ENCODE data around the gene MYCT1.

Gene MYCT1

DNA sequence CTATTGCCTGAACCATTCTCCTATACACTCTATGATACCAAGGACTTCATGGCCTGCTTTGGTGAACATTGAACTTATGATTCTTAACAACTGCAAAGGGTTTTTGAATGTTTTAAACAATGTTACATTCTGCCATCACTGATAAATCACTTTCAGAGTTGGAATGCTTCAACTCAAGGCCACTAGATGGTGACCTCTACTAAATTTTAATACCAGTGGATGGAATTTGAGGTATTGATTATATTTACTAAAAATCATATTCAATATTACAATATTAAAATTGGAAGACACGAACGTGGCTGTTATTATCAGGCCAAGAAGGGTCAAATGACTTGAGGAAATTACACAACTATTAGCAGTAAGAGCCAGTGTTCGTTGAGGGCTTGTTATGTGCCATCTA is 18.6 kb downstream of the MYCT1 start:
- DNase-seq: no peak

DNA sequence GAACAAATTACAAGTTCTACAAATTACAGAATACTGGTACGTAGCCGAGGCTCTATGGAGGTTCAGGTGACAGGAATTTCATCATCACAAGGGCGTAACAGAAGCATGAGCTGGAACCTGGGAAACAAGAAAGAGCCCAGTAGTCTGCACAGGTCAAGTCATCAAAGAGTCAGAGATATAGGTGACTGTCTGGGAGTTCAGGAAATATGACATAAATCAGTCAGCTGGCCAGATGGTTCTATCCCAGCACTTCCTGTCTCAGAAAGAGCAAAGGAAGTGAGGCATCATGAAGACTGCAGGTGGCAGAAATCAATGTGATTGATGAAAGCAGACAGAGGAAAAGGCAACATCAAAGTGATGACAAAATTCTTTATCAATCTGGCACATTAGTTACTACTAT is 23.3 kb downstream of the MYCT1 start:
- DNase-seq: no peak

DNA sequence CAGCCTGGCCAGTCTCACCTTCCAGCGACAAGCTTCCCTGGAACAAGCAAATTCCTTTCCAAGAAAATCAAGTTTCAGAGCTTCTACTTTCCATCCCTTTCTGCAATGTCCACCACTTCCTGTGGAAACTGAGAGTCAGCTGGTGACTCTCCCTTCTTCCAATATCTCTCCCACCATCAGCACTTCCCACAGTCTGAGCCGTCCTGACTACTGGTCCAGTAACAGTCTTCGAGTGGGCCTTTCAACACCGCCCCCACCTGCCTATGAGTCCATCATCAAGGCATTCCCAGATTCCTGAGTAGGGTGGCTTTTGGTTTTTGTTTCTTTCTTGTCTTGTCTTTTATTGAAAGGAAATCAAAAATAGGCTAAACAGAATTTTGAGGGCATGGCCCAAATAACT is 24.3 kb downstream of the MYCT1 start:
- DNase-seq: no peak

DNA sequence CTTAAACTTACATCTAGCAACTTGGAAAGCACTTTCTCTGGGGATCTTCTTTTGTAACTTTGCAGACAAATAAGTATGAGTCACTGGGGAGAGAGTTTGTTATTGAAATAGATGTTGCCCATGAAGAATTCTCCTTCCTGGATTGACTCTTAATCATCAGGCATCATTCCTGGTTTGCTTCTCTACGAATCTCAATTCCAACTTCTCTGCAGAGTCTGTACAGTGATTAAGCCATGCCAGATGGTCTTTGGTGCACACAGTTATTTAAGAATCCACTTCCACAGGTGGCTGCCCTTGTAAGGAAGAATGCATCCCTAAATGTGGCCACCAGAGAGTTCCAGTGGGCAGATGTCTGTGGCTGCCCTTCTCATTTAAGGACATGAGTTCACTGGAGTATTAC is 25.7 kb downstream of the MYCT1 start:
- no peak for DNase-seq

DNA sequence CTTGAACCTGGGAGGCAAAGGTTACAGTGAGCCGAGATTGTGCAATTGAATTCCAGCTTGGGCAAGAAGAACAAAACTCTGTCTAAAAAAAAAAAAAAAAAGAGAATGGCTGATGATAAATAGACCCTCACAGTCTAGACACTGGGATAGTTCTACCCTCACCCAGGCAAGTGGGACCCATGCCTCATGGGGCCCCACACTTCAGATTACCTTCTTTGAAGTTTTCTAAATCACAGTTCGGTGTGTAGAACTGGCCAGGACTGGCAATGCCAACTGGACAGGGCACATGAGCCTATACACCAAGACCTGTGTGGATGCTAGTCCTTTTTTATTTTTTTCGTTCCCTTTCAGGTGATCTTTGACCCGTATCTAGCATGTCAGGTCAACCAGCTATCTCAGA is 28.6 kb downstream of the MYCT1 start:
- no peak for DNase-seq

DNA sequence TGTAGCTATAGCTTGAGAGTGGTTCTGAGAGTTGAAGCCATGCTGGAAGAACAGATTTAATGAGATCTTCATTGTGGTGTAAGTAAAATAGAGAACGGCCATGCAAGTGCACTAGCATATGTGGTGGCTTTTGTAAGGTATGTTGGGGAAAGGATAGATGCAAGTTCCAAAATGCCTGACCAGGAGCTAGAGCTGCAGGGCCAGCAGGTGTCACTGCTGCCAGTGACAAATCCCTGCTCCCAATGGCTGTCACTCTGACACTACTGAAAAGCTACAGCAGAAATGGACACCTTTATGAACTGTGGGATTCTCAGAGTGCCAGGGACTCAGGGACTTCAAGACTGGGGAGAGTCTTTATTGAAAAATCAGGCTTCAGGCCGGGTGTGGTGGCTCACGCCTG is 29.8 kb downstream of the MYCT1 start:
- DNase-seq: no peak

DNA sequence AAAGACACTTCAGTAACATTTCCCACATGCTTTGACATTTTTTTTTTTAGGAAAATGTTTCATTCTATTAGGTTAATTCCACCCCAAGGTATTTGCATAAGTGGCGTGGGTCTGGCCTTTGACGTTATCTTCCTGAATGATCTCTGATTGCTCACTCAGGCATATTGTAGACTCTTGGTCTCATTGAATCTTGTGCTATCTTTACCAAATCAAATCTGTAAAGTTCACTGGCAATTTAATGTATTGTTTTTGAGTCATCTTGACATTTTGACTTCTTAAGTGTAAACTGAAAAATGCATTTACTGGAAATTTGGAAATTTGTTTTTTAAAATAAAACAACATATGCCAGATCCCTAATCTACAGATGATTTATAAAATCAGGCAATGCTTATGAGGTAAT is 36.9 kb downstream of the MYCT1 start:
- no peak for DNase-seq

DNA sequence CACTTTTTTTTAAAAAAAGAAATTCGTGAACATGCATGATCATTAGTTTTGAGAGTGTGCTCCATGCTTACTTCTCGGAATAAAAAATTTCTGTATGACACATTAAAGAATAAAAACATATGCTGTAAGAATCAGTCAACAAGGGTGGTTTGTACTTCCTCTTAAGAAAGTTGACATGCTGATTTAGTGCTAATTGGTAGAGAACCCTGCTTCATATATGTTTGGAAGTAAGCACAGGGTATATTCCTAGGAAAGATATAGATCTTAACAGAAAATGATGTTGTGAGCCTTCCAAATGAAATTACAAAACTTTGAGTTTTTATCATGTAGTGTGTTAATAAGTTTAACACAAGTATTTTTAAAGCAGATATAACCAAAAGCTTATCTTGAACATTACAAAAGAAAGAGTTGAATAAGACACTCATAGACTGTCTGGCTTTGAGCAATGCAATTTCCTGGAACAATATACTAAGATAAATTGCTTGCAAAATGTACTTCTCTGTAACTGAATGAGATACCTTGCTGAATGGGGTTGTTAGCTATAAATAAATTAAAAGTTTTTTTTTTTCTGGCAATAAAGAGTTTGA is 39.1 kb downstream of the MYCT1 start:
- DNase-seq: no peak

DNA sequence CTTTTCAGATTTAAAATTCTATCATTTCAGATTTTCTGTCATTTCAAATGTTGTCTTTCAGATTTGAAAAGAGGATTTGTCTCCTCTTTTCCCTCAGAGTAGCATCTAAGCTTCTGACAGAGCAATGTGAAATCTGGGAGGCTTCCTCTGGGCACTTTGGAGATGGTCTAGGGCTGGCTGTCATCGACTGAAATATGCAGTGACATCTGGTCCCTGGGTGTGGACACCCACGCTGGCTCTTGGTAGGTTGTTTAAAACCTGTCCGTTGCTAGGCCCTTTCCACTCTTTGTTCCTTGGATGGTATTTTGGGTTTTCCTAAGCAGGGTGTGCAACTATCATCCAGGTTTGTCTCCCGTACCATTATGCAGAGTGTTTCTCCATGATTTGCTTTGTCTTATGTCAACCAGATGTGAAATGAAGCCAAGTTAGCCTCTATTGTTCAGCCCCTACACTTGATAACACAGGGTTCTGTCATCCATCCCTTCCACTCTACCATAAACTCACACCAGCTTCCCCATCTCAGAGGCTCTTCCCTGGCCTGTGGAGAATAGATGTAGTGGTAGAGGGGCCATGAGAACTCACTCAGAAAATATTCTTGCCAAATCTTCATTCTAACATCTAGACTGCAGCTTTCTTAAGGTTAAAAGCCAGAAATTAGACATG is 47.9 kb downstream of the MYCT1 start:
- no peak for DNase-seq

DNA sequence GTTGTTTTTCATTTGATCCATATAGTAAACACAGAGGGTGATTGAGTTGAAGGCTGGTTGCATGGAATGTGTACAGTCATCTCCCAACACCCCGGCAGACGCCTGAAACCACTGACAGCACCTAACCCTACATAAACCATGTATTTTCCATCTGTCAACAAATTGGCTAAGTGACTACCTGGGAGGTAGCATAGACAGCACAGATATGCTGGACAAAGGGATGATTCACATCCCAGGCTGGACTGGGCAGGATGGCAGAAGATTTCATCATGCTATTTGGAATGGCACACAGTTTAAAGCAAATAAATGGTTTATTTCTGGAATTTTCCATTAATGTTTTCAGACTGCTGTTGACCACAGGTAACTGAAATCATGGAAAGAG is 48.5 kb downstream of the MYCT1 start:
- no peak for DNase-seq

DNA sequence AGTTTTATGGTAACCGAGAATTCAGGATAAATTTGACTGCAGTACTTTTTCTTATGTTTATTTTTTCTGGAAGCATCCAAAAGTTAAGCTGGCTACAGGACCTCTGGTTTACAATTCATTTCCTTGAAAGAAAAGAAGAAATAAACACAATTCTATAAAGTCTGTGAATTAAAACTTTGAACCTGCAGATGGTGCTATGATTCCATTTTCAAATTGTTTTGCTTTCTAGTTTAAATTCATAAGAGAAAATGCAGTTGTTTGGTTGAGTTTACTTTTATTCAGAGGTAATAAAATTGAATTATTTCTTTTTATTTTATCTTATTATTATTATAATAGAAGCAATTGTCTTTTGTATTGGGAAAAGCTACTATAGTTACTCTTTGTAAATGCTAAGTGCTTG is 51.1 kb downstream of the MYCT1 start:
- no peak for DNase-seq

DNA sequence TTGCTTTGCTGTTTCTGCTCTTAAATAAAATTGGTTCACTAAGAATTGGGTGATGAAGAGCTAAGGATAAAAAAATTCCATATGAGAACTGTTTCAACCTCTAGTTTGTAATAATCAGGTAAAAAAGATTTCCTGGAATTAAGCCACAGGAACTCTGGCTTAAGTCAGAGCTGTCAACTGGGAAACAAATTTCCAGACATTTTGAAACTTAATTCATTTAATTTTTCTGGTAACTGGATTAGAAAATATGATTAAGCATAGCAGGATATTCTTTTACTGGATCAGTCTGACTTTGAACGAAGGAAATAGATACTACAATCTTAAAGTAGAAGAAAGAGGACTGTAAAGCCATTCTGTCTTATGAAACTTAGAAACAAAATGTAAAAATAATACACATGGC is 51.6 kb downstream of the MYCT1 start:
- no peak for DNase-seq

DNA sequence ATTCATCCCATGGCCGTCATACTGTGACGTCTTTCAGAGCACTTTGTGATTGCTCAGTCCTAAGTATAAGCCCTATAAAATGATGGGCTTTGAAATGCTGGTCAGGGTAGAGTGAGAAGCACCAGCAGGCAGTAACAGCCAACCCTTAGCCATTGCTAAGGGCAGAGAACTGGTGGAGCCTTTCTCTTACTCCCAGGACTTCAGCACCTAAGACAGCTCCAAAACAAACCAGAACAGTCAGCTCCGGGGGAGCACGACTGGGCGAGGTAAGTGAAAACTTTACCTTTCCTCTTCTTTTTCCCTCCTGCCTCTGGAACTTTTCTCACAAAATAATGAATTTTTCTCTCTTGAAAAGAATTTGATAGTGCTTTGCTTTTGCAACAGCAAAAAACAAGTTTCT is 53.0 kb downstream of the MYCT1 start, which contains the start of gene VIP:
Gene VIP (plus strand): TSS at position 104 of the 400 bp plus-strand sequence. CDS start 1,381 bp downstream, outside the sequence.
- DNase-seq: no peak

DNA sequence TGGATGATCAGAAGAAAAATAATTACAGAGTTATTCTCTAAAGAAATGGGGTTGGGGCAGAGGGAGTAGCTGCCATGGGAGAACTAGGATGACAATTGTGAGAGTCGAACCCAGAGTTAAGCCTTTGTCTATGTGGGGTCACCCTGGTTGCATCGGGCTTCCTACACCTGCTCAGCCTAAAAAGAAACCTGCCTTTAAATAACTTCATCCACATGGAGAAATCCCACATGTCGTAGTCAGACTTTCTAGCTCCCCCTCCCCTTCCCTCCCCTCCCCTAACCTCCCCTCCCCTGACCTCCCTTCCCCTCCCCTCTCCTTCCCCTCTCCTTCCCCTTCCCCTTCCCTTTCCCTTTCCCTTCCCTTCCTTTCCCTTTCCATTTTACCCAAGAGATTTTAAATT is 67.6 kb downstream of the MYCT1 start:
- DNase-seq: no peak

DNA sequence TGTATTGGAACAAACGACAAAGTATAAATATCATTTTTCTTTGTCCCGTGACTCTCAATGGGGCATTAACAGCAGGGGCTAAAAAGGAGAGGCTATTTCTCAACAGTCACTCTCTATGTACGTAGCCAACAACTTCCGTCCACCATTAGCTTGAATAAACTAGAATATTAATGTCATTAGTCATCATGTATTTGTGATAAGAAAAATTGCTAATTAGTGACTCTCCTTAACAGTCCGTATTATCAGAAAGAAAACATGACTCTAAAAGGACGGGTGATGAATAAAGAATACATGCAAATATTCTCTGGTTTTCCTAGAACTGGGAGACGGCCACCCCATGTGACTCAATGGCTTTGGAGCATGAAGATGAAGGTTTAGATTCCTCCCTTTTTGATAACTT is 71.5 kb downstream of the MYCT1 start:
- no peak for DNase-seq

DNA sequence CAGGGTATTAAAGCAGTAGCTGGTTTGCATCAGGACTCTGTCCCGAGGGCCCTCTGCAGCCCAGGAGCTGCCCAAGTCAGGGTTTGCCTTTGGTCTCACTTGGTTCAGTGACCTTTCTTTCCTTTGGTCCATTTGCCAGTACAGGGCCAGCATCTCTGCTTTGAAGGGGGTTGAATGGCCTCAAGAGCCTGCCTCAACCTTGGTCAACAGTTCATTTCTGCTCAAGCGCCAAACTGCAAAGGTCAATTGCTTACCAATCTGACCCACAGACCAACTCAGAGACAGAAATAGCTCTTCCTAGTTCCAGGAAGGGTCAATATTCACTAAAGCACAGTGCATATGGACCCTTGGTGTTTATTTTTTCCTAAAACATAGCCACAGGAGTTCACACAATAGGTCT is 72.3 kb downstream of the MYCT1 start:
- no peak for DNase-seq

DNA sequence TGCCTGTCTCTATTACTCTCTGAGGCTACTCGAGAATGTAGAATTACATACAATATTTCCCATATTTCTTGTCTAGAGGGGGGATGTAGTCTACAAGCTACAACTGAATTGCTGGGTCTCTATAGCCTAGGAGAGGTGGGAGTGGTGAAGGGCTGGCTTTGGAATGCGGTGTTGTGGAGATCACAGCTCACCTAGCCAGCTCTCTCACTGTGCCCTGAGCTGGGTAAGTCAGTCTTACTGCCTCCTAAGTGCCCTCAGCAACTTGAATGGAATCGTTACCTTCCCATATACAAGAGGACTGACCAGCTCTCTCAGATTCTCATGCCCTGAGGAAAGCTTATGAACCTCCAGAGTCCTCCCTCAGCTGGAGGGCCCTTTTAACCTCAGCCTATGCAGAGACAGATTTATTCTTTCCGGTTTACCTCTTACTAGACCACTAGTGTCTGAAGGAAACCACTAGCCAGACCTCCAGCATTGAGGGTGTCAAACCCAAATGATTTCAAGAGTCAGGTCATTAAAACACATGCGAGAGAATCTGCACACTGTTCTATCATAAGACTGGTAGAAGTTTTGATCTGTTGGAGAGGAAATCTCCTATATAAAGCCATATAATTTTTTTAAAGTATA is 73.5 kb downstream of the MYCT1 start:
- DNase-seq: no peak

Measured in right kidney (tissue), 1 donor.